NCI-H1048 (cell line): ENCODE data around the gene GRIK4.
"Not testable (repeated sequence)": the region's sequence is repeated elsewhere in the genome, so short reads cannot be mapped to it uniquely, and the experiment has no call there.

Experiments used
- DNase-seq: peaks from one replicate; lab custom pipeline; 2025; lab: John Stamatoyannopoulos, UW

GRIK4 gene

DNA sequence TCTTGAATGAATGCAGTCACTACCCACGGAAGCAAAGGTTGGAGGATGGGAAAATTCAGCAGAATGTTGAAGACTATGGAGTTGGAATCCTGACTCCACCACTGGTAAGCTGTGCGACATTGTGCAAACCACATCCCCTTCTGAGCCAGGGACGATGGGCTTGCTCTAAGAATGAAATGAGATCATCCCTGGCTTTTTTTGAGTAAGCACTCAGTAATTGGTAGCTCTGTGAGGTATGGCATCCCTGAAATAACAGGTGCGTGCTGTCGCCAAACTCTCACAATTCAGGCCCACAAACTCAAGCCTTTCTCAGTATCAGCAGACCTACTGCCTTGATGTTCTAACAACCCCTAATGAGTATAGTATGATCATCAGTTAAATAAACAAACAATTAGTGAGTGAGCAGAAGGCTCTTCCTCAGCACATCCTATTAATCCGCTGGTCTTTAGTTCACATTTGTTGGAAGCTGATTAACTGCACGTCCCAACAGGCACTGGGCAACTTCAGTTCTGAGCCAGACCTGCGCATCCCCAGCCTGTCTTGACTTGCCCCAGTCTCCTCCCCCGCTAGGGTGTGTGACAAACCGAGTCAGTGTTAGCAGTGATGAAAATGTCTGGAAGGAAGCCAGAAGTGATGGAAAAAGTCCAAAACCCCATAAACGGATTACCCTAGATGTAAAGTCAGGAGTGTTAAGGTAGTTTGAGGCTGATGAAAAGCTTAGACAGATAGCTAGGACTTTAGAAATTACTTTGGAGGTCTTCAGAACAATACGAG is 235.5 kb downstream of the GRIK4 start:
- DNase-seq = no peak

DNA sequence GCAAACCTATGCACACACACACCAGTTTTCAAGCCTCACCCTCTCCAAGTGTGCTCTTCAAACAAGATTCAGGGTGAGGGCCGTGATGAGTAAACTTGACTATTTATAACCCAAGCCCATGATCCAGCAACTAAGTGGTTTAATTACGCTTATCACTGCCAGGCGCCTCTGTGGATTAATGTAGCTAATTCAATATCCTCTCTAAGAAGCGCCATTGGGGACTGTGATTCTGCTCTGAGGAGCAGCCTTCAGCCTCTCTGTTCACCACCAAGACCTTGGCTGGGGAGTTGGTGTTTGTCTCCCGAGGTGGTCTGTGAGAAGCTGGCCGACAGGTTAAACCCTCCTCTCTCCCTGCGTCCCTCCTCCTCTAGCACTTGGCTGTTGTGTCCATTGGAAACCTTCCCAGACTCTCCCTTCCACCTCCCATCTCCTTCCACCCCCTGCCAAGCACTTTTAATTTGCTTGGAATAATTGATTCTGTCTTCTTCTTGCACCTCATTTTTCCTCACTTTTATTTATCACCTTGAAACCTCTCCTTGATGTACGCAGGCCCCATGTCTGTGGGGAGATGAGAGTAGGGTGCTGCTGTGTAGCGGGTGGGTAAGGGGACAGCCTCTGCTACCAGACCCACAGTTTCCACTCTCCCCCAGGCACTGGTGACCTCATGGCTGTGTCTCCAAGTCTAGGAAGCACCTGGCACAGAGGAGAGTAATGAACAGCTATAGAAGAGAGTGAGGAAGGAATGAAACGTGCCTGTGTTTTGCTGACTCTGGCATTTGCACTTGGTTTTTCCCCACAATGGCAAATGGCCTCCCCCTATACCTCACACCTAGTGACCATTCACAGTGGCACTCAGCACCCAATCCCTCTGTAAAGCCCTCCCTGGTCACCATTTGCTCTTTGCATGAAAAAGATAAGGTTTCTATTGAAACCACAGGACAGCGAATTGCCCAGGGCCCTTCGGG is 236.6 kb downstream of the GRIK4 start:
- DNase-seq = no peak

GRCh38 chr11:120749395-120749794 is 237.8 kb downstream of the GRIK4 start:
- no peak for DNase-seq

DNA sequence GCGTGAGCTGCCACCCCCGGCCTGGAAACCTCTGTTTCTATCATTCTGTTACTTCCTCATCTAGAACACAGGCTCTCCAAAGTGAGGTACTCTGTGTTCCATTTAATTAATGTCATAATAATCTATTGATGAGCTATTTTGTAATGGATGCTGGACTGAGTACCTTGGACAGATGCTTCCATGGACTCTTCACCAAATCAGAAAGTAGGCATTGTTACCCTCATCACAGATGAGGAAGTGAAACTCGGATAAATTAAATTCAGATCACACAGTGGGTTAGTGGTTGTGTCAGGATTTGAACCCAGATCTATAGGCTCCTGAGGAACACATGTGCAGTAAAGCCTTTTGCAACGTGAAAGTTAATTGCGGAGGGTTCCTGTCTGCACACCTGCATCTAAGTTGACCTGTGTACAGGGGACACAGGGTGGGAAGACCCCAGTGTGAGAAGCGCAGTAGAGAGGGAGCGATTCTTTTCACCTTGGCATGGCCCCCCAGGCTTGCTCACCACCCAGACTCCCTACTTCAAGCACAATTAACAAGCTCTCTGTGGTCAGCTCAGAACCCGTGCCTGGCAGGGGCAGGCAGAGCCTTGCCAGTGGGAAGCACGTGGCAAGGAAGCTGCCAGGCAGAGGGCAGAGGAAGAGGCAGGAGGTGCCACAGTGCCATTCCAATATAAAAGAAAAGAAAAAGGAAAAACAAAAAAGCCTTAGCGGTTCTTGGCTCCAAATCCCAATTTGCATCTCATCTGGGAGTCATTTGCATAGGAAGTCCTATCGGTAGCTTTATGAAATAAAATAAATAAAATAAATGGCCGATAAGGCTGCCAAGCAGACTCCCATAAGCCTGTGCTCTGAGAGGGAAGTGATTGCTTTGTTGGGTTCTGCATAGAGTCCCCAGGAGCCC is 239.3 kb downstream of the GRIK4 start:
- DNase-seq = no peak

GRCh38 chr11:120751550-120751949 is 240.0 kb downstream of the GRIK4 start:
- no peak for DNase-seq

GRCh38 chr11:120752668-120753067 is 241.1 kb downstream of the GRIK4 start:
- DNase-seq = no peak

GRCh38 chr11:120756931-120757330 is 245.4 kb downstream of the GRIK4 start:
- DNase-seq = no peak

DNA sequence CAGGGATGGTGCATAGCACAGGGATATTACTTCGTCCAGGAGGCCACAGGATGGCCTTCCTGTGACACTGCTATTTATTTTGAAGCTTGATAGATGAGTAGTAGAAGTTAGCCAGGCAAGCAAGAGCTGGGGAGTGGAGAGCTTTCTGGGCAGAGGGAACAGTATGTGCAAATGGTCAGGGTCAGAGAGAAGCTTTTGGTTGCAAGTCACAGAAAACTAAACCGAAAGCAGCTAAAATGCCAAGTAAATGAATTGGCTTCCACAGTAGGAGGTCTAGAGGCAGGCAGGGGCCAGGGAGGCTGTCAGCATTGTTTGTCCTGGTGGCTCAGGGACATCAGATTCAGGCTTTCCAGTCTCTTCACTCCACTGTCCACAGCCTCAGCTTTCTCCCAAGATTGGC is 247.5 kb downstream of the GRIK4 start:
- no peak for DNase-seq

DNA sequence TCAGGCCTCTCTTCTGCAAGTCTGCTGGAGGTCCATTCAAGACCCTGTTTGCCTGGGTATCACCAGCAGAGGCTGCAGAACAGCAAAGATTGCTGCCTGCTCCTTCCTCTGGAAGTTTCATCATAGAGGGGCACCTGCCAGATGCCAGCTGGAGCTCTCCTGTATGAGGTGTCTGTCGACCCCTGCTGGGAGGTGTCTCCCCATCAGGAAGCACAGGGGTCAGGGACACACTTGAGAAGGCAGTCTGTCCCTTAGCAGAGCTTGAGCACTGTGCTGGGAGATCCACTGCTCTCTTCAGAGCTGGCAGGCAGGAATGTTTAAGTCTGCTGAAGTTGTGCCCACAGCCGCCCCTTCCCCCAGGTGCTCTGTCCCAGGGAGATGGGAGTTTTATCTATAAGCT is 254.2 kb downstream of the GRIK4 start:
- not testable (repeated sequence) for DNase-seq

- no peak for DNase-seq
Measured at GRCh38 chr11:120766318-120766717, 254.8 kb downstream of the GRIK4 start.

DNA sequence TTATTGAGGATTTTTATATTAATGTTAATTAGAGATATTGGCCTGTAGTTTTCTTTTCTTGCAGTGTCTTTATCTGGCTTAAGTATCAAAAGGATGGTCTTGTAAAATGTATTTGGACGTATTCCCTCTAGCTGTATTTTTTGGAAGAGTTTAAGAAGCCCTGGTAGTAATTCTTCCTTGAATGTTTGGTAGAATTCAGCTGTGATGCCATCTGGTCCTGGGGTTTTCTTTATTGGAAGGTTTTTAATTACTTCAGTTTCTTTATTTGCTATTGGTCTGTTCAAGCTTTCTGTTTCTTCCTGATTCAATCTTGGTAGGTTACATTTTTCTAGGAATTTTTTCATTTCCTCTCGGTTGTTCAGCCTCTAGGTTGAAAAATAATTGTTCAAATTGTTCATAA is 257.4 kb downstream of the GRIK4 start:
- no peak for DNase-seq

- DNase-seq = no peak
Measured at GRCh38 chr11:120769906-120770305, 258.4 kb downstream of the GRIK4 start.

- DNase-seq = no peak
Measured at GRCh38 chr11:120771551-120772060, 260.1 kb downstream of the GRIK4 start.

DNA sequence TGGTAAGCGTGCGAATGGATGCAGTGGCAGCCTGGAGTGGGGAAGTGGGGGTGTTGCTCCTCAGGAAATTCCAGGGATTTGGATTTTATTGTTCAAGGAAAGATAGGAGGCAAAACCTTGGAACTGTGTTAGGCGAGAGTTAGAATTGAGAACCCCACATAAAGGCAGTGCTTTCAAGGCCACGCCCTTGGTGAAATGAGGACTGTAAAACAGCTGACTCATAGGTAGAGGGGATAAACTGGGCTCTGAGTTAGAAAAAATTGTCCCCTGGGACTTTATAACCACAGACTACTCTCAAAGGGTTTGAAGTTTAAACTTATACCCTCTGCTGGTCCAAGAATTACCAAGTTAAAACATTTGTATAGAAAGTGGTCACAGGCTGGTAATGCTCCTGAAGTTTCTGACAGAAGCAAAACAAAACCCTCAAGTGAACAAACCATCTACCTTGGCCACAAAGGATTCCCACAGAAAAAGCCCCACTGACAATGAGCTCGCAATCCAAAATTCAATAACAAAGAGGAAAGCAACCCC is 262.0 kb downstream of the GRIK4 start:
- no peak for DNase-seq

DNA sequence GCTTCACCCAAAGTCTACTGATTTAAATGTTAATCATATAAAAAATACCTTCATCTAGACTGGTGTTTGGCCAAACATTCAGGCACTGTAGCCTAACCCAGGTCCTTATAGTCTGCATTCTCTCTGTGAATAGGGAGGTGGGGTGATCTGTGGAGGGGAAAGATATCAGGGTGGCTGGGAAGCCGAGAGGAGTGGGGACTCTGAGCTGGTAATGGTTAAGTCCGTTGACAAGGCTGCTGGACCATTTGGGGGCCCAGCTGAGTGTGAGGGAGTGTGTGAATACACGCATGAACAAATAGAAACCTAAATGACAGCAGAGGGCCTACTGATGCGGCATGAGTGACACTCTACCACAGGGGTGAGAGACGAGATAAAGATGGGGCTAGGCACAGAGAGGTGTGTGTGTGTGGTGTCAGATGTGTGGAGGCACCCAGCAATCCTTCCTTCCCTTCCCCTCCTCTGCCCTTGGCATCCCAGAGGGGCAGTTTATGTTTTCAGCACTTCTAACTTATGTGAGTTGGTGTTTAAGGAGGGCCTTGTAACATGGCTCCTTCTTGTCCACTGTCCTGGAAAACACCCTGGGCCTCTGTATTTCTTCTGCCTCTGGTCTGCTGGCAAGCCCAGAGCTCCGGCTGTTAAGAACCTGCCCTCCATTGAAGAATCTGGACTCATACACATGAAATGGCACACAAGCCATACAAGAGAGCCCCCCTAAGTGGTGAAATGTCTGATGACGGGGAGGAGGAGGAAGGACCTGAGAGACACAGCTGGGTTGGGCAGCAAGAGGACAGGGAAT is 263.2 kb downstream of the GRIK4 start:
- DNase-seq = no peak

- DNase-seq = no peak
Measured at GRCh38 chr11:120775986-120776951, 264.7 kb downstream of the GRIK4 start.

GRCh38 chr11:120778685-120779490 is 267.3 kb downstream of the GRIK4 start:
- no peak for DNase-seq

- no peak for DNase-seq
Measured at GRCh38 chr11:120780239-120780638, 268.7 kb downstream of the GRIK4 start.
